ENCODE results near the gene HEATR5B.
A peak's percentile ranks its signal among the peaks of the same experiment; 100 is the strongest.

Gene HEATR5B

GRCh38 chr2:37083873-37084794 lies at the start of gene HEATR5B, which contains the start of gene GPATCH11:
Gene HEATR5B (minus strand): TSS chr2:37084372. CDS start chr2:37083414, 958 bp downstream.
Gene GPATCH11 (plus strand): TSS chr2:37084518. CDS start chr2:37088382, 3,864 bp downstream.
- DNase-seq: peak; percentile 97

GRCh38 chr2:37132914-37133313 lies 48.7 kb upstream of the HEATR5B start:
- no peak for DNase-seq

GRCh38 chr2:37125416-37125815 lies 41.2 kb upstream of the HEATR5B start:
- DNase-seq: no peak

GRCh38 chr2:37119157-37119556 lies 35.0 kb upstream of the HEATR5B start:
- DNase-seq: no peak

GRCh38 chr2:37117566-37117965 lies 33.4 kb upstream of the HEATR5B start:
- DNase-seq: no peak

- no peak for DNase-seq
Observed at GRCh38 chr2:37111958-37112357, 27.8 kb upstream of the HEATR5B start.

- no peak for DNase-seq
Observed at GRCh38 chr2:37110306-37111212, 26.4 kb upstream of the HEATR5B start.

GRCh38 chr2:37109523-37109922 lies 25.4 kb upstream of the HEATR5B start:
- DNase-seq: no peak

- no peak for DNase-seq
Observed at GRCh38 chr2:37105150-37105549, 21.0 kb upstream of the HEATR5B start.

- no peak for DNase-seq
Observed at GRCh38 chr2:37104178-37104577, 20.0 kb upstream of the HEATR5B start.

GRCh38 chr2:37102588-37102987 lies 18.4 kb upstream of the HEATR5B start:
- DNase-seq: no peak

- no peak for DNase-seq
Observed at GRCh38 chr2:37100054-37100453, 15.9 kb upstream of the HEATR5B start.

- no peak for DNase-seq
Observed at GRCh38 chr2:37098416-37099118, 14.4 kb upstream of the HEATR5B start.

GRCh38 chr2:37096568-37096967 lies 12.4 kb upstream of the HEATR5B start:
- no peak for DNase-seq

- no peak for DNase-seq
Observed at GRCh38 chr2:37091873-37092272, 7.7 kb upstream of the HEATR5B start.

- no peak for DNase-seq
Observed at GRCh38 chr2:37090019-37090477, 5.9 kb upstream of the HEATR5B start.

GRCh38 chr2:37085731-37086147 lies 1.6 kb upstream of the HEATR5B start:
- DNase-seq: no peak

- no peak for DNase-seq
Observed at GRCh38 chr2:37084797-37085196, 625 bp upstream of the HEATR5B start.

GRCh38 chr2:37080689-37081088 lies 3.5 kb downstream of the HEATR5B start:
- DNase-seq: no peak

GRCh38 chr2:37080266-37080665 lies 3.9 kb downstream of the HEATR5B start:
- no peak for DNase-seq

GRCh38 chr2:37070931-37071330 lies 13.2 kb downstream of the HEATR5B start:
- DNase-seq: no peak

- no peak for DNase-seq
Observed at GRCh38 chr2:37068686-37069085, 15.5 kb downstream of the HEATR5B start.

- DNase-seq: no peak
Observed at GRCh38 chr2:37061776-37062175, 22.4 kb downstream of the HEATR5B start.

All from midbrain (tissue), 1 donor.